GM10248 (cell line): Measurements from ENCODE around the gene MGLL.
A peak's percentile ranks its signal among the peaks of the same experiment; 100 is the strongest.

ENCODE experiments used
- CTCF ChIA-PET: fragments of 300-600 bp; sonication (Branson Sonifier 250); formaldehyde crosslinking; extraction: SDS; loops from one replicate; lab custom pipeline; 2021; ENCODE audit warnings: antibody characterized with exemption; lab: Yijun Ruan, JAX
- POLR2A ChIA-PET: fragments of 350-650 bp; sonication (Branson Sonifier 250); formaldehyde crosslinking; extraction: SDS; loops from one replicate; lab custom pipeline; 2020; ENCODE audit warnings: antibody characterized with exemption; lab: Yijun Ruan, JAX
- DNase-seq: peaks from one replicate; pipeline ENCODE4 v3.0.0; 2012; ENCODE audit errors: extremely low spot score
- TF ChIP-seq, protein P1 (sequence below): IDR thresholded peaks from 2 replicates; pipeline ENCODE4 v1.5.1; 2012; ENCODE audit warnings: mild to moderate bottlenecking, low read depth; ENCODE audit errors: extremely low read depth, missing control alignments, control extremely low read depth

The MGLL gene

DNA sequence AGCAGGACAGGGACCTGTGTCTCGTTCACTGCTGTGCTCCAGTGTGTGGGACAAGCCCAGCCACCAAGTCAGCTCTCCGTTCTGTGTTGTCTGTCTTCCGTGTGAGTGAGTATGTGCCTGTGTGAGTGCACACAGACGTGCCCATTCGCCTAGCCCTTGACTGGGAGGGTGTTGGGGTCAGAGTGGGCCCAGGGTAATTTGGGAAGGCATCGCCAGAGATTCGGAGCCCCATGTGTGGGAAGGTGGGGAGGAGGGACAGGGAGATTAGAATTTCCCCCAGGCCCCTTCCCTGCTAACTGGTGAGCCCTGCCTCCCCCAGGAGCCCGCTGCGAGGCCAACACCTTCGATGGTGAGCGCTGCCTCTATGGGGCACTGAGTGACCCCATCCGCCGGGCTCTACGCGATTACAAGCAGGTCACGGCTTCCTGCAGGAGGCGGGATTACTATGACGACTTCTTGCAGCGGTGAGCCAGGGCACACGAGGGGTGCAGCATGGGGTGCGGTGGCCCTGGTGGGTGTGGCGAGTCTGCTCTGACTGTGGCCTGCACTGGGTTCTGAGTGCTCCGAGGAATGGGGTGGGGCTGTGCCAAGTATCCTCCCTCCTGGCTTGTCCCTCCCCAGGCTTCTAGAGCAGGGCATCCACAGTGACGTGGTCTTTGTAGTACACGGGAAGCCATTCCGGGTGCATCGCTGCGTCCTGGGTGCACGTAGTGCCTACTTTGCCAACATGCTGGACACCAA is 146.5 kb downstream of the MGLL start:
- ChIA-PET CTCF (no interaction called here), POLR2A (no interaction called here)
- no peak for DNase-seq
- TF ChIP-seq, protein P1, sequence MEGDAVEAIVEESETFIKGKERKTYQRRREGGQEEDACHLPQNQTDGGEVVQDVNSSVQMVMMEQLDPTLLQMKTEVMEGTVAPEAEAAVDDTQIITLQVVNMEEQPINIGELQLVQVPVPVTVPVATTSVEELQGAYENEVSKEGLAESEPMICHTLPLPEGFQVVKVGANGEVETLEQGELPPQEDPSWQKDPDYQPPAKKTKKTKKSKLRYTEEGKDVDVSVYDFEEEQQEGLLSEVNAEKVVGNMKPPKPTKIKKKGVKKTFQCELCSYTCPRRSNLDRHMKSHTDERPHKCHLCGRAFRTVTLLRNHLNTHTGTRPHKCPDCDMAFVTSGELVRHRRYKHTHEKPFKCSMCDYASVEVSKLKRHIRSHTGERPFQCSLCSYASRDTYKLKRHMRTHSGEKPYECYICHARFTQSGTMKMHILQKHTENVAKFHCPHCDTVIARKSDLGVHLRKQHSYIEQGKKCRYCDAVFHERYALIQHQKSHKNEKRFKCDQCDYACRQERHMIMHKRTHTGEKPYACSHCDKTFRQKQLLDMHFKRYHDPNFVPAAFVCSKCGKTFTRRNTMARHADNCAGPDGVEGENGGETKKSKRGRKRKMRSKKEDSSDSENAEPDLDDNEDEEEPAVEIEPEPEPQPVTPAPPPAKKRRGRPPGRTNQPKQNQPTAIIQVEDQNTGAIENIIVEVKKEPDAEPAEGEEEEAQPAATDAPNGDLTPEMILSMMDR: no peak

GRCh38 chr3:127674790-127675189 is 147.5 kb downstream of the MGLL start:
- DNase-seq: no peak
- TF ChIP-seq, protein P1: no peak
- CTCF ChIA-PET: no interaction called here
- POLR2A ChIA-PET: no interaction called here

GRCh38 chr3:127674101-127674721 is 148.1 kb downstream of the MGLL start:
- DNase-seq: no peak
- CTCF ChIA-PET: no interaction called here
- TF ChIP-seq, protein P1: no peak
- POLR2A ChIA-PET: interaction anchor here (0.6 kb wide), 1 partner anchor 64 kb away, joined by 3 read pairs; no protein-coding TSS in a partner anchor

DNA sequence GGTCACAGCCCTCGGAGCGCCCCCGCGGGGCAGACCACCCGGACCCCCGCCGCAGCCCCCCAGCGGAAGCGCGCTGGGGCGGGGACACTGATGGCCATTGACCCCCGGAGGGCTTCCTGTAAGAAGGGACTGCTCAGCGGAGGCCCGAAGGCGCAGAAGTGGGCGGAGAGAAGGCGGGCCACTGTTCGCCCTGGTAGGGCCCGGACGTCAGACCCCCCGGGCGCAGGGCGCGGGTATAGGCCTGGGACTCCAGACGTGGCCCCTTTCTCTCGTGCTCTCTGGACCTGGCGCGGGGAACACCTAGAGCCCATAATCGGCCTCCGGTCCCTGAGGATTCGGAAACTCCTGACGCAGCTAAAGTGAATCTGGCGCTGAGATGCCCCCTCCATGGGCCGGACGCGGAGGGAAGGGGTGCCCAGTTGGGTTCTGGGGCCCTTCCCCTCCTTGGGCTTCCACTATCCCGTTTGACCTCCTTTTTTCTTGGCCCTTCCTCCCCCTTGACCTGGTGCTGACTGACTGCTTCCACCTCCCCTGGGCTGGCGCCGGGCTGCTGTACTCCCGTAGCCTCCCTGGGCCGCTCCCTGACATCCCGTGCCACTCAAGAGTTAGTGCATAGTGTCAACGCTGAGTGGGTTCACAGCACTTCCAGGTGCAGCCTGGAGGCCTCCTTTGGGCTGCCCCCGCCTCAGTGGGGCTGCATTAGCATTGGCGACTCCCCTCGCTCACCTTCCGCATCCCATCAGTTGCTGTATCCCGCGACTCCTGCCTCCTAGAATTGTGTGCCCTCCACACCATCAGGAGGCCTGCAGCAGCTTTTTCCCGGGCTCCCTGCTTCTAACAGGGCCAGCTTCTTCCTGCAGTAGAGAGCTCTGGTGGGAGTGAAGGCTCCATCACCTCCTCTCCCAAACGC is 148.9 kb downstream of the MGLL start:
- peak; percentile 57 for DNase-seq
- TF ChIP-seq, protein P1: no peak
- CTCF ChIA-PET: no interaction called here
- POLR2A ChIA-PET: interaction anchor here (0.6 kb wide), 1 partner anchor 65 kb away, joined by 3 read pairs; no protein-coding TSS in a partner anchor

DNA sequence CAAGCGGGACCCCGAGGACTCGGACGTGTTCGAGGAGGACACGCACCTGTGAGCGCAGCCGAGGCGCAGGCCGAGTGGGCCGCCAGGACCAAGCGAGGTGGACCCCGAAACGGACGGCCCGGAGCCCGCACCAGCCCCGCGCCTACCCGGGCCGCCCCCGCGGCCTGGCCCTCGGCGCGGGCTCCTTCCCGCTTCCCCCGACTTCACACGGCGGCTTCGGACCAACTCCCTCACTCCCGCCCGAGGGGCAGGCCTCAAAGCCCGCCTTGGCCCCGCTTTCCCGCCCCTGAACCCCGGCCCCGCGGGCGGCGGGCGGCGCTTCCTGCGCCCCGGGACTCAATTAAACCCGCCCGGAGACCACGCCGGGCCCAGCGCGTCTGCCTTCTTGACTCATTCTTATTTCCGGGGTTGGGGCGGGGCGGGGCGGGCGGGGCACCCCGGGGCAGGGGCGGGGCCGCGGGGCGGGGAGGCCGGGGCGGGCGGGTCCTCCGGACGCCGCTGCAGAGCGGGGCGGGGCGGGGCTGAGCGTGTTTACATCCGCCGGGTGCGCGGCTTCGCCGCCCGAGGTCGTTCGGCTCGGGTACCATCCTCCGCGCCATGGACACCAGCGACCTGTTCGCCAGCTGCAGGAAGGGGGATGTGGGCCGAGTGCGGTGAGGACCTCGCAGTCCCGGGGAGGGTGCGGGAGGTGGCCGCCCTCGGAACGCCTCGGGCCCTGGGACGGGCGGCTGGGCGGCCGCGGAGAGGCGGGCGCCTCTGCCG is 149.7 kb downstream of the MGLL start, which contains the start of gene ABTB1:
Gene ABTB1, plus strand, starts transcription at position 524 of the 762 bp plus-strand sequence. Its CDS starts 74 bp downstream, at position 598.
- ChIA-PET POLR2A (interaction anchor here (1.1 kb wide), 1 partner anchor 11 kb away, joined by 5 read pairs; no protein-coding TSS in a partner anchor), CTCF (interaction anchor here (0.8 kb wide), 1 partner anchor 98 kb away, joined by 3 read pairs; no protein-coding TSS in a partner anchor)
- DNase-seq: peak; percentile 97
- TF ChIP-seq, protein P1: no peak
